Ovary (tissue), 3 donors: Measurements from ENCODE around the gene TMPRSS3.

Source experiments
- CTCF ChIP-seq, 3 donors: fragments of 450-650 bp in 2 of 3; fragments of 200-600 bp in 1 of 3; IDR thresholded peaks; one replicate each; pipeline versions ENCODE4 v1.5.1 to v1.8.0; 2016 to 2022; ENCODE audit warnings: antibody characterized with exemption in 3 of 3, mild to moderate bottlenecking in 1 of 3
- EP300 ChIP-seq: sonication (generic); formaldehyde crosslinking; IDR thresholded peaks from one replicate; pipeline ENCODE4 v1.6.1; 2017; ENCODE audit warnings: antibody characterized with exemption
- POLR2A ChIP-seq: fragments of 450-650 bp; IDR thresholded peaks from one replicate; pipeline ENCODE4 v1.6.1; 2017; ENCODE audit warnings: antibody characterized with exemption, mild to moderate bottlenecking, moderate library complexity
- donor health status: DM: no; HTN: no; CAD: no.

GRCh38 chr21:42351626-42352440, 44.0 kb downstream of the TMPRSS3 start:
- TF ChIP-seq CTCF (IDR thresholded peaks at IDR 0.05) (no peak), POLR2A (no peak), EP300 (no peak)
